Gastroesophageal sphincter (tissue), 4 donors: ENCODE data around the gene KAT6B. TPM values are rescaled to one million over a fixed set of nuclear protein-coding genes. Genes with fewer than 3 reads are reported as not detected.

Source experiments
- ATAC-seq: fragments of 150-250 bp; one replicate; pipeline ENCODE4 v1.9.1; 2016; ENCODE audit warnings: mild to moderate bottlenecking, moderate library complexity
- H3K27ac ChIP-seq, 4 donors: fragments of 200-600 bp; sonication (generic) in 3 of 4; 1 replicate in 3 of 4; 2 replicates in 1 of 4; pipeline ENCODE4 v1.5.1; 2016 to 2019
- H3K27me3 ChIP-seq: fragments of 200-600 bp; sonication (generic); one replicate; pipeline ENCODE4 v1.5.1; 2019
- H3K36me3 ChIP-seq, 2 donors: fragments of 200-600 bp; sonication (generic); one replicate each; pipeline ENCODE4 v1.5.1; 2019; ENCODE audit warnings: control low read depth in 1 of 2
- H3K4me1 ChIP-seq, 3 donors: fragments of 200-600 bp; sonication (generic); 1 replicate in 2 of 3; 2 replicates in 1 of 3; pipeline ENCODE4 v1.5.1; 2016 to 2019; ENCODE audit warnings: control low read depth in 2 of 3
- H3K4me3 ChIP-seq, 2 donors: fragments of 200-600 bp; sonication (generic); one replicate each; pipeline ENCODE4 v1.5.1; 2019; ENCODE audit warnings: mild to moderate bottlenecking in 1 of 2, moderate library complexity in 1 of 2
- H3K9me3 ChIP-seq, 3 donors: fragments of 200-600 bp; sonication (generic); one replicate each; pipeline ENCODE4 v1.5.1; 2017 to 2019; ENCODE audit warnings: control low read depth in 2 of 3
- CTCF ChIP-seq, 4 experiments: fragments of 200-600 bp in 2 of 4; fragments of 450-650 bp in 2 of 4; sonication (generic) in 1 of 4; IDR thresholded peaks; one replicate each; pipeline ENCODE4 v1.5.1; 2017 to 2019; ENCODE audit warnings: antibody characterized with exemption in 4 of 4, mild to moderate bottlenecking in 2 of 4, moderate library complexity in 2 of 4
- EP300 ChIP-seq: sonication (generic); formaldehyde crosslinking; IDR thresholded peaks from one replicate; pipeline ENCODE4 v1.6.1; 2017; ENCODE audit warnings: antibody characterized with exemption, mild to moderate bottlenecking
- POLR2A ChIP-seq, 2 donors: fragments of 450-650 bp; IDR thresholded peaks; one replicate each; pipeline ENCODE4 v1.6.1; 2017; ENCODE audit warnings: antibody characterized with exemption in 2 of 2, mild to moderate bottlenecking in 2 of 2, moderate library complexity in 1 of 2
- POLR2AphosphoS5 ChIP-seq: sonication (generic); formaldehyde crosslinking; IDR thresholded peaks from one replicate; pipeline ENCODE4 v1.6.1; 2017; ENCODE audit warnings: antibody characterized with exemption
- WGBS, 2 donors: methylation state at CpG; one replicate each; pipeline ENCODE4 v1.1.5; 2018; ENCODE audit warnings: low coverage in 1 of 2; 5-methylcytosine and 5-hydroxymethylcytosine counted together
- total RNA-seq, 4 donors: library from RNA; depleted of rRNA; stranded (reverse); fragments of >200 nt; gene quantifications; one replicate each; pipeline ENCODE4 v1.1.0, GENCODE V29; 2016

The KAT6B gene
- total RNA-seq, 4 donors from 2014 or later = 35.8 to 107 (median 82.9) TPM

GRCh38 chr10:74983383-74983782, 157.0 kb downstream of the KAT6B start:
- TF ChIP-seq POLR2A (IDR thresholded peaks at IDR 0.05) = no peak
- TF ChIP-seq POLR2AphosphoS5 = no peak
- Histone ChIP-seq H3K27me3 (no peaks in the 10 kb centered on the region), H3K4me1 (peaks cover 6 to 53% (median 10%) of the 10 kb centered on the region in 3 donors), H3K9me3 (no peaks in the 10 kb centered on the region), H3K4me3 (no peak overlapping the region), H3K36me3 (peaks cover 0 to 31% of the 10 kb centered on the region in 2 donors), H3K27ac (no peak overlapping the region)
- no peak for ATAC-seq
- WGBS, 2 donors = 29 to 60% methylated on average over 1 of the region's 2 CpGs

- Histone ChIP-seq H3K4me3 (no peak overlapping the region), H3K27ac (peak overlapping the region; percentile 39 to 52 (median 50)), H3K4me1 (peaks cover 18 to 65% (median 20%) of the 10 kb centered on the region in 3 donors), H3K36me3 (peaks cover 0 to 22% of the 10 kb centered on the region in 2 donors), H3K9me3 (no peaks in the 10 kb centered on the region), H3K27me3 (no peaks in the 10 kb centered on the region)
- peak; percentile 63 for TF ChIP-seq POLR2AphosphoS5
- no peak for TF ChIP-seq POLR2A (IDR thresholded peaks at IDR 0.05)
- no peak for TF ChIP-seq EP300
- TF ChIP-seq CTCF (IDR thresholded peaks at IDR 0.05) = no peak
- 47 to 53% methylated on average over 4 of the region's 4 CpGs for WGBS, 2 donors
- peak; percentile 80 for ATAC-seq
These were observed 161.1 kb downstream of the KAT6B start for GRCh38 chr10:74987339-74988053.

- Histone ChIP-seq H3K4me1 (peaks cover 18 to 59% (median 20%) of the 10 kb centered on the region in 3 donors), H3K27ac (peak overlapping the region; percentile 39 to 52 (median 50)), H3K36me3 (peaks cover 0 to 27% of the 10 kb centered on the region in 2 donors), H3K27me3 (no peaks in the 10 kb centered on the region), H3K4me3 (no peak overlapping the region), H3K9me3 (no peaks in the 10 kb centered on the region)
- peak; percentile 35 for ATAC-seq
- 15 to 20% methylated on average over 2 of the region's 2 CpGs for WGBS, 2 donors
- TF ChIP-seq CTCF (IDR thresholded peaks at IDR 0.05) (no peak), POLR2A (IDR thresholded peaks at IDR 0.05) (no peak), POLR2AphosphoS5 (no peak), EP300 (no peak)
These were observed 161.8 kb downstream of the KAT6B start for GRCh38 chr10:74988054-74988775.

GRCh38 chr10:74988832-74989561, 162.6 kb downstream of the KAT6B start:
- WGBS, 2 donors = 20 to 28% methylated on average over 5 of the region's 5 CpGs
- ATAC-seq = no peak
- Histone ChIP-seq H3K4me1 (peaks cover 18 to 51% (median 20%) of the 10 kb centered on the region in 3 donors), H3K9me3 (no peaks in the 10 kb centered on the region), H3K4me3 (no peak overlapping the region), H3K27ac (peak overlapping the region in 3 of 4 donors; percentile 34 to 52 (median 51)), H3K36me3 (peaks cover 0 to 26% of the 10 kb centered on the region in 2 donors), H3K27me3 (no peaks in the 10 kb centered on the region)
- no peak for TF ChIP-seq POLR2AphosphoS5
- no peak for TF ChIP-seq EP300
- no peak for TF ChIP-seq CTCF (IDR thresholded peaks at IDR 0.05)
- TF ChIP-seq POLR2A (IDR thresholded peaks at IDR 0.05) = no peak

GRCh38 chr10:74991435-74991834, 165.0 kb downstream of the KAT6B start:
- peaks cover 0 to 38% of the 10 kb centered on the region in 2 donors for H3K36me3 ChIP-seq
- H3K9me3 ChIP-seq = no peaks in the 10 kb centered on the region
- no peaks in the 10 kb centered on the region for H3K27me3 ChIP-seq
- no peak for ATAC-seq
- no peak overlapping the region for H3K4me3 ChIP-seq
- H3K4me1 ChIP-seq = peaks cover 18 to 38% (median 20%) of the 10 kb centered on the region in 3 donors
- TF ChIP-seq EP300 (no peak), CTCF (IDR thresholded peaks at IDR 0.05) (peak in 1 of 4 experiments; percentile 16)
- no peak overlapping the region for H3K27ac ChIP-seq
